GM23248 (cell line): ENCODE results near the gene CMTM7. TPM values are rescaled to one million over a fixed set of nuclear protein-coding genes. Genes with fewer than 3 reads are reported as not detected.
A peak's percentile ranks its signal among the peaks of the same experiment; 100 is the strongest.

Experiments
- DNase-seq: peaks from one replicate; pipeline ENCODE4 v3.0.0-alpha.2; 2015
- H2AFZ ChIP-seq: fragments of 200-600 bp; sonication (generic); 2 replicates; pipeline ENCODE4 v1.6.1; 2016; ENCODE audit warnings: antibody characterized with exemption
- H3F3A ChIP-seq: fragments of 200-600 bp; sonication (generic); 2 replicates; pipeline ENCODE4 v1.6.1; 2016; ENCODE audit warnings: mild to moderate bottlenecking, antibody characterized with exemption, mixed run types; ENCODE audit not compliant: insufficient read depth
- H3K27ac ChIP-seq: fragments of 200-600 bp; sonication (generic); 2 replicates; pipeline ENCODE4 v1.5.1; 2016; ENCODE audit warnings: mild to moderate bottlenecking
- H3K27me3 ChIP-seq: fragments of 200-600 bp; sonication (generic); replicated peaks from 2 replicates; pipeline ENCODE4 v1.6.1; 2016; ENCODE audit warnings: mild to moderate bottlenecking; ENCODE audit not compliant: insufficient read depth
- H3K36me3 ChIP-seq: fragments of 200-600 bp; sonication (generic); 2 replicates; pipeline ENCODE4 v1.6.1; 2016; ENCODE audit warnings: low read depth, mild to moderate bottlenecking
- H3K4me1 ChIP-seq: fragments of 200-600 bp; sonication (generic); 2 replicates; pipeline ENCODE4 v1.6.1; 2016; ENCODE audit warnings: mild to moderate bottlenecking; ENCODE audit not compliant: insufficient read depth
- H3K4me2 ChIP-seq: fragments of 200-600 bp; sonication (generic); one replicate; pipeline ENCODE4 v1.6.1; 2016; ENCODE audit warnings: mild to moderate bottlenecking; ENCODE audit not compliant: unreplicated experiment
- H3K4me3 ChIP-seq: fragments of 200-600 bp; sonication (generic); 2 replicates; pipeline ENCODE4 v1.5.1; 2016; ENCODE audit warnings: mild to moderate bottlenecking
- H3K79me2 ChIP-seq: fragments of 200-600 bp; sonication (generic); 2 replicates; pipeline ENCODE4 v1.6.1; 2016; ENCODE audit warnings: mild to moderate bottlenecking; ENCODE audit not compliant: insufficient read depth
- H3K9ac ChIP-seq: fragments of 200-600 bp; sonication (generic); 2 replicates; pipeline ENCODE4 v1.6.1; 2016; ENCODE audit warnings: mild to moderate bottlenecking
- H3K9me2 ChIP-seq: fragments of 200-600 bp; sonication (generic); 2 replicates; pipeline ENCODE4 v1.6.1; 2016; ENCODE audit warnings: mixed run types, mild to moderate bottlenecking, moderate library complexity; ENCODE audit not compliant: insufficient read depth
- H3K9me3 ChIP-seq: fragments of 200-600 bp; sonication (generic); one replicate; pipeline ENCODE4 v1.6.1; 2017; ENCODE audit warnings: low read depth
- H4K20me1 ChIP-seq: fragments of 200-600 bp; sonication (generic); 2 replicates; pipeline ENCODE4 v1.6.0; 2016; ENCODE audit not compliant: insufficient read depth
- EZH2 ChIP-seq: fragments of 200-600 bp; sonication (generic); IDR thresholded peaks from 2 replicates; pipeline ENCODE4 v1.6.1; 2018; ENCODE audit warnings: antibody characterized with exemption, mild to moderate bottlenecking; ENCODE audit not compliant: insufficient read depth, poor library complexity, severe bottlenecking
- EZH2phosphoT487 ChIP-seq: fragments of 200-600 bp; sonication (generic); IDR thresholded peaks from 2 replicates; pipeline ENCODE4 v1.6.1; 2018; ENCODE audit warnings: antibody characterized with exemption, moderate library complexity, mild to moderate bottlenecking, low read depth; ENCODE audit not compliant: insufficient read depth
- WGBS, 2 experiments: methylation state at CpG; one replicate each; pipeline ENCODE4 v1.1.6; 2015 to 2017; ENCODE audit warnings: low lambda C conversion rate in 2 of 2, low coverage in 1 of 2; ENCODE audit errors: missing lambda C conversion rate in 2 of 2; 5-methylcytosine and 5-hydroxymethylcytosine counted together
- in situ Hi-C: fragments of 300-500 bp; cut with MboI; formaldehyde crosslinking; loops from 2 replicates; pipeline ENCODE4 v1.15.0; 2020
- polyA plus RNA-seq: library from polyadenylated mRNA; unstranded; fragments of >200 nt; fragmentation: Nextera tagmentation; extraction: Ambion mirVana; gene quantifications from 2 replicates; pipeline ENCODE4 v1.2.1, GENCODE V29; 2016
- total RNA-seq: library from RNA; depleted of rRNA; stranded (reverse); fragments of >200 nt; shearing (Covaris generic); gene quantifications from 2 replicates; pipeline ENCODE4 v1.2.3, GENCODE V29; 2014

CMTM7 gene
- total and polyA plus RNA-seq, 2 experiments from 2014 or later = 6.3 to 23.0 TPM

DNA sequence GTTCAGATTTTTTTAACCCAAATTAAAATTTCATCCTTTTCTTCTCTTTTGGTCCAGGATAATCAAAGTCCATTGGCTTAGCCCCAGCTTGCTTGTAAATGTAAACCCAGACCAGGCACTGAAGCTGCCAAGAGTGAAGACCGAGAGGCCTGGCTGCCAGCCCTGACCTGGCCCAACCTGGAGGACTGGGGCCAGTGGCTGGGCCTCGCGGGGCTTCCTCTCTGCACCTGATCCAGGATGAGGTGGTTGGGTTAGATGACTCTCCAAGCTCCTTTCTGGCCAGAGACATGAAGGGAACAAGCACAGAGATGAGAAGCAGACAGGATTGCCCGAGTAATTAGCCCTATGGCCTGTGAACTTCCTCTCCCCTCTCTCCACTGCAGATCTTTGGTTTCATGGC is 60.4 kb downstream of the CMTM7 start:
- Histone ChIP-seq H3K9me3 (no peaks in the 10 kb centered on the region), H3K4me2 (no peak overlapping the region), H2AFZ (no peak overlapping the region), H3K4me3 (no peak overlapping the region), H3K27me3 (no peaks in the 10 kb centered on the region), H3K27ac (no peak overlapping the region), H3K9ac (no peak overlapping the region), H3K79me2 (no peaks in the 10 kb centered on the region), H3F3A (peaks cover 4% of the 10 kb centered on the region; the same call in 1 of the 2 replicates), H3K9me2 (no peaks in the 10 kb centered on the region), H3K36me3 (no peaks in the 10 kb centered on the region), H4K20me1 (no peaks in the 10 kb centered on the region), H3K4me1 (peaks cover 10% of the 10 kb centered on the region)
- WGBS, 2 experiments = 95 to 96% methylated on average over 4 of the region's 4 CpGs
- in situ Hi-C loops = no loop called here
- no peak for DNase-seq
- TF ChIP-seq EZH2phosphoT487 (no peak), EZH2 (no peak)

DNA sequence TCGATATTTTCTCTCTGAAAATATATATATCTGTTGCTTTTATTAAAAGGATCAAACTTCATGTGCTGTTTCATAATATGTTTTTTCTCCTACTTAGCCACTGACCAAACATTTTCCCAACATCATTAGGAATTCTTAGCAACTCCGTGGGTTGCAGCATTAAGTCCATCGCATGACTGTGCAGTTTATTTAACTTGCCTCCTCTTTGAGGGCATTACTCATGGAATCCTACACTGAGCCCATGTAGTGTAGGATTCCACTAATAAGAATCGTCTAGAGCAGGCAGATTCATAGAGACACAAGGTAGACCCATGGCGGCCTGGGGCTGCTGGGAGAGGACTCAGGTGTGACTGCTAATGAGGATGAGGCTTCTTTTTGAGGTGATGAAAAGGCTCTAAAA is 61.7 kb downstream of the CMTM7 start:
- Histone ChIP-seq H3K9ac (peak overlapping the region; percentile 54), H3F3A (peaks cover 4% of the 10 kb centered on the region; the same call in 1 of the 2 replicates), H3K4me2 (peak overlapping the region; percentile 51), H3K36me3 (no peaks in the 10 kb centered on the region), H2AFZ (no peak overlapping the region), H3K27me3 (no peaks in the 10 kb centered on the region), H3K27ac (peak overlapping the region; percentile 68), H3K4me3 (no peak overlapping the region), H3K4me1 (peaks cover 10% of the 10 kb centered on the region), H3K9me2 (no peaks in the 10 kb centered on the region), H3K79me2 (no peaks in the 10 kb centered on the region), H3K9me3 (no peaks in the 10 kb centered on the region), H4K20me1 (no peaks in the 10 kb centered on the region)
- 60% methylated on average over 5 of the region's 5 CpGs for WGBS, 2 experiments
- in situ Hi-C loops = no loop called here
- peak; percentile 93 for DNase-seq
- no peak for TF ChIP-seq EZH2
- no peak for TF ChIP-seq EZH2phosphoT487

DNA sequence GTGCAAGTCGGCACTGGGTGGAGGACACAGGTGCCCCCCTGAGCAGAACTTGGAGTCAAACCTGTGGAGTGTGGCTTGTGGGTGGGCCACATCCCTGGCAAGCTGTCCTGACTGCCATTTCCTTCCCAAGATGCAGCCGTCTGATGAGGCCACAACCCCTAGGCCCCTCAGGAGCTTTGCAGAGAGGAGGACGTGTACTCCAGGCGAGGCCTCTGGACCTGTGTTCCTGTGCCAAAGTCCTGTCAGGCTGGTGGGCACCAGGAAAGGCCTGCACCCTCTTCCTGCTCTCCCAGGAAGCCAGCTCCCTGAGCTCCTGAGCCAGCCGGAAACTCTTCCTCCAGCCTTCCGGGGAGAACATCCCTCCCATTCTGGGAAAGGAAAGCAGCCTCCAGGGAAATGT is 62.5 kb downstream of the CMTM7 start:
- H3K9me3 ChIP-seq = no peaks in the 10 kb centered on the region
- in situ Hi-C loops = no loop called here
- H3K27ac ChIP-seq = peak overlapping the region; percentile 68; the same call in 1 of the 2 replicates
- H3K27me3 ChIP-seq = no peaks in the 10 kb centered on the region
- no peak for DNase-seq
- H3K4me2 ChIP-seq = no peak overlapping the region
- H3F3A ChIP-seq = peaks cover 4% of the 10 kb centered on the region; the same call in 1 of the 2 replicates
- H3K9ac ChIP-seq = no peak overlapping the region
- peaks cover 10% of the 10 kb centered on the region for H3K4me1 ChIP-seq
- no peak overlapping the region for H2AFZ ChIP-seq
- H3K79me2 ChIP-seq = no peaks in the 10 kb centered on the region
- H3K9me2 ChIP-seq = no peaks in the 10 kb centered on the region
- no peak overlapping the region for H3K4me3 ChIP-seq
- 94 to 95% methylated on average over 6 of the region's 6 CpGs for WGBS, 2 experiments
- TF ChIP-seq EZH2phosphoT487 = no peak
- H4K20me1 ChIP-seq = no peaks in the 10 kb centered on the region
- no peaks in the 10 kb centered on the region for H3K36me3 ChIP-seq

DNA sequence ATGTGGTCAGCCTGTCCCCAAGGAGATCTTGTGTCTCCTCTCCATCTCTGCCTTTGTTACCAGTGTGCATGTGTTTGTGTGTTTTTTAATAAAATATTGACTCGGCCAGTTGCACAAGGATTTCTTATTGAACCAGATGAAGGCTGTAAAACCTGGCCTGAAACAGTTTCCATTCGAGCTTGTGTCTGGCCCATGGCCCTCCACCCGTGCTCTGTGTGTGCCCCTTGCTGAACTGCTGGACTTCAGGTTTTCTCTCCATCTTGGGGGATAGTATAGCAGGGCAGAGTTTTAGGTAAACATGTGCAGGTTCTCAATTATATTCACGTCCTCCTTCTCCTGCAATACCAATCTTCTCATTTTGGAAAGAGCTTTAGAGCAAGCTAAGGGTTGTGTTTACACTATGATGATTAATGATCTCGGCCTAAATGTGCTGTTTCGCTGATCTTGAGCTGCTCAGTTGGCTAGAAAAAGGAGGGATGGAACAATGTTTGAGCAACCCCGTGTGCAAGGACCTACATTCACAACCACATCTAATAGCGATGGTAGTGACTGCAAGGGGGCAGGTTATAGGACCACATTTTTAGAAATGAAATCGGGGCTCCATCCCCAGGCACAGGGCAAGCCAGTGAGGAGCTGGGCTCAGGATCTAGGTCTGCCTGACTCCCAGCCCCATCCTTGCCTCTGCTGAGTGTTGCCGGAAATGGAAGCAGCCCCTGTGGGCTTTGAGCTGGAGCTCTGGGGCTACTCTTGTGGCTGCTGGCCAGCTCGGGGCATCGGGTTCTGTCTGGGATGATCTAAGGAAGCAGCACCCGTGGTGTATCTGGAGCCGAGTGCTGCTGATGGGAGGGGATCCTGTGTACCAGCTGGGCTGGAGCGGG is 63.3 kb downstream of the CMTM7 start:
- Histone ChIP-seq H3K4me3 (no peak overlapping the region), H4K20me1 (no peaks in the 10 kb centered on the region), H3K4me1 (peaks cover 10% of the 10 kb centered on the region), H3K27ac (no peak overlapping the region), H3K4me2 (no peak overlapping the region), H3K9ac (no peak overlapping the region), H3F3A (peaks cover 4% of the 10 kb centered on the region; the same call in 1 of the 2 replicates), H3K36me3 (no peaks in the 10 kb centered on the region), H3K9me2 (no peaks in the 10 kb centered on the region), H3K9me3 (no peaks in the 10 kb centered on the region), H3K27me3 (no peaks in the 10 kb centered on the region), H3K79me2 (no peaks in the 10 kb centered on the region), H2AFZ (no peak overlapping the region)
- WGBS, 2 experiments = 86 to 87% methylated on average over 15 of the region's 15 CpGs
- in situ Hi-C loops = no loop called here
- no peak for DNase-seq
- TF ChIP-seq EZH2phosphoT487 (no peak), EZH2 (no peak)
